ENCODE data around the gene CEP72. TPM values are rescaled to one million over a fixed set of nuclear protein-coding genes. Genes with fewer than 3 reads are reported as not detected.

CEP72 gene
- total RNA-seq, 1 experiment from 2014 or later: 14.6 TPM

DNA sequence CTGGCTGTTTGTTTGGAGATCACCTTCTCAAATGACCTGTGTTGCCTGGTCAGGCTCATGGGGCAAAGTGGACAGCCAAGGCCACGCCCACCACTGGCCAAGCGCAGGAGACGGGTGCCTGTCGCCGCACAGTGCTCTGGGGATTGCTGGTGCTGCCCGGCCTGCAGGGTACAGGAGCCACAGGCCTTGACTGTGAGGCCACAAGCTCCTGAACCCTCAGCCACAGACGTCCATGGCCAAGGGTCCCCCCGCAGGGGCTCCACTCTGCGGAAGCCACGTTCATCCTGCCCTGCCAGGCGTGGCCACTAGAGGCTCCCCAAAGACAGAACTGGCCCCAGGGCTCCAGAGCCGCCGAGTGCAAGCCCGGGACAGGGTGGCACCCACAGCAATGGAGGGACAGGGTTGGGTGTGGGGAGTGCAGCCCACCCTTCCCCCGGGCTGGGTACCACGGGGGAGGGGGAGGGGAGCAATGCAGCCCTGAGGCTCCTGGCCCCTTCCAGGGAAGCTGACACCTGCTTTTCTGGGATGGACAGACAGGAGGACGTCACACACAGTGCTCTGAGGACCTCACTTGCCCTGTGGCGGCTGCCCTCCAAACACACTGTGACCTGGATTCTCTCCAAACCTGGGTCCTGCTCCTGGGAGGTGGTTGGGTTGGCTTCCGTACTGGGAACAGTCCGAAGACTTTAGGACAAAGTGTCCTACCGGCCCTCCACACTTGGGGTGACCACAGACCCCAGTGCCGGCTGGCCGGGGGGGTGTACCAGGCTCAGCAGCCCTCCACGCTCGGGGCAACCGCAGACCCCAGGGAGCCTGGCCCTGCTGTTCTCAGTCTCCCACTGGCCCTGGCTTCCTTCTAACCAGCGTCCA is 59.6 kb downstream of the CEP72 start:
- Histone ChIP-seq H3K9me3 (ENCODE audit: low read length) (no peaks in the 10 kb centered on the region), H3K27ac (ENCODE audit: low read length) (no peak overlapping the region), H3K4me2 (ENCODE audit: low read depth, low read length, poor library complexity, severe bottlenecking) (peak overlapping the region; percentile 61), H3K4me3 (ENCODE audit: low read length) (peak overlapping the region; percentile 31; the same call in 1 of the 2 replicates), H3K9me2 (replicated peaks; ENCODE audit: insufficient read depth, low read length) (no peaks in the 10 kb centered on the region), H4K20me1 (ENCODE audit: insufficient read depth, low read depth, low read length) (peaks cover 40% of the 10 kb centered on the region), H3K36me3 (ENCODE audit: insufficient read depth, low read length) (no peaks in the 10 kb centered on the region), H3K27me3 (ENCODE audit: low read length) (no peaks in the 10 kb centered on the region), H3K4me1 (ENCODE audit: low read length) (peaks cover 26% of the 10 kb centered on the region), H3K79me2 (ENCODE audit: low read length) (no peaks in the 10 kb centered on the region), H3K9ac (ENCODE audit: low read length) (peak overlapping the region; percentile 53; the same call in 1 of the 2 replicates), H2AFZ (ENCODE audit: low read length) (no peak overlapping the region)
- peak; percentile 91 for DNase-seq

- H3K27ac ChIP-seq (ENCODE audit: low read length): no peak overlapping the region
- H3K9ac ChIP-seq (ENCODE audit: low read length): peak overlapping the region; percentile 53
- H3K4me2 ChIP-seq (ENCODE audit: low read depth, low read length, poor library complexity, severe bottlenecking): peak overlapping the region; percentile 61
Measured at GRCh38 chr5:672329-673160, 60.4 kb downstream of the CEP72 start.

GRCh38 chr5:673161-673830 is 61.2 kb downstream of the CEP72 start:
- Histone ChIP-seq H2AFZ (ENCODE audit: low read length) (no peak overlapping the region), H3K4me3 (ENCODE audit: low read length) (peak overlapping the region; percentile 31; the same call in 1 of the 2 replicates), H3K9me3 (ENCODE audit: low read length) (no peaks in the 10 kb centered on the region), H4K20me1 (ENCODE audit: insufficient read depth, low read depth, low read length) (peaks cover 40% of the 10 kb centered on the region), H3K79me2 (ENCODE audit: low read length) (no peaks in the 10 kb centered on the region), H3K27me3 (ENCODE audit: low read length) (no peaks in the 10 kb centered on the region), H3K9me2 (replicated peaks; ENCODE audit: insufficient read depth, low read length) (no peaks in the 10 kb centered on the region), H3K4me2 (ENCODE audit: low read depth, low read length, poor library complexity, severe bottlenecking) (peak overlapping the region; percentile 61), H3K9ac (ENCODE audit: low read length) (peak overlapping the region; percentile 53), H3K36me3 (ENCODE audit: insufficient read depth, low read length) (no peaks in the 10 kb centered on the region), H3K27ac (ENCODE audit: low read length) (no peak overlapping the region), H3K4me1 (ENCODE audit: low read length) (peaks cover 26% of the 10 kb centered on the region)
- no peak for DNase-seq

More at GRCh38 chr5:672329-673160, 60.4 kb downstream of the CEP72 start:
- no peaks in the 10 kb centered on the region for H3K9me3 ChIP-seq (ENCODE audit: low read length)
- H4K20me1 ChIP-seq (ENCODE audit: insufficient read depth, low read depth, low read length): peaks cover 40% of the 10 kb centered on the region
- no peaks in the 10 kb centered on the region for H3K27me3 ChIP-seq (ENCODE audit: low read length)
- H3K4me1 ChIP-seq (ENCODE audit: low read length): peaks cover 26% of the 10 kb centered on the region
- no peaks in the 10 kb centered on the region for H3K79me2 ChIP-seq (ENCODE audit: low read length)
- H3K4me3 ChIP-seq (ENCODE audit: low read length): peak overlapping the region; percentile 31
- no peaks in the 10 kb centered on the region for H3K9me2 ChIP-seq (replicated peaks; ENCODE audit: insufficient read depth, low read length)
- no peak overlapping the region for H2AFZ ChIP-seq (ENCODE audit: low read length)
- no peaks in the 10 kb centered on the region for H3K36me3 ChIP-seq (ENCODE audit: insufficient read depth, low read length)
- DNase-seq: peak; percentile 92

- Histone ChIP-seq H3K9ac (ENCODE audit: low read length) (no peak overlapping the region), H3K4me3 (ENCODE audit: low read length) (no peak overlapping the region), H3K27me3 (ENCODE audit: low read length) (no peaks in the 10 kb centered on the region), H3K4me2 (ENCODE audit: low read depth, low read length, poor library complexity, severe bottlenecking) (no peak overlapping the region), H4K20me1 (ENCODE audit: insufficient read depth, low read depth, low read length) (peaks cover 40% of the 10 kb centered on the region), H3K9me2 (replicated peaks; ENCODE audit: insufficient read depth, low read length) (no peaks in the 10 kb centered on the region), H3K4me1 (ENCODE audit: low read length) (peaks cover 26% of the 10 kb centered on the region), H3K9me3 (ENCODE audit: low read length) (no peaks in the 10 kb centered on the region), H3K36me3 (ENCODE audit: insufficient read depth, low read length) (no peaks in the 10 kb centered on the region), H3K79me2 (ENCODE audit: low read length) (no peaks in the 10 kb centered on the region), H3K27ac (ENCODE audit: low read length) (no peak overlapping the region), H2AFZ (ENCODE audit: low read length) (no peak overlapping the region)
- peak; percentile 68 for DNase-seq
Measured at GRCh38 chr5:673831-674629, 61.9 kb downstream of the CEP72 start.

GRCh38 chr5:674630-675011 is 62.5 kb downstream of the CEP72 start:
- Histone ChIP-seq H3K79me2 (ENCODE audit: low read length) (no peaks in the 10 kb centered on the region), H3K9ac (ENCODE audit: low read length) (no peak overlapping the region), H4K20me1 (ENCODE audit: insufficient read depth, low read depth, low read length) (peaks cover 40% of the 10 kb centered on the region), H3K4me3 (ENCODE audit: low read length) (no peak overlapping the region), H3K27me3 (ENCODE audit: low read length) (no peaks in the 10 kb centered on the region), H3K27ac (ENCODE audit: low read length) (no peak overlapping the region), H3K9me2 (replicated peaks; ENCODE audit: insufficient read depth, low read length) (no peaks in the 10 kb centered on the region), H3K4me2 (ENCODE audit: low read depth, low read length, poor library complexity, severe bottlenecking) (no peak overlapping the region), H3K36me3 (ENCODE audit: insufficient read depth, low read length) (no peaks in the 10 kb centered on the region), H3K4me1 (ENCODE audit: low read length) (peaks cover 26% of the 10 kb centered on the region), H3K9me3 (ENCODE audit: low read length) (no peaks in the 10 kb centered on the region), H2AFZ (ENCODE audit: low read length) (no peak overlapping the region)
- DNase-seq: peak; percentile 49

DNA sequence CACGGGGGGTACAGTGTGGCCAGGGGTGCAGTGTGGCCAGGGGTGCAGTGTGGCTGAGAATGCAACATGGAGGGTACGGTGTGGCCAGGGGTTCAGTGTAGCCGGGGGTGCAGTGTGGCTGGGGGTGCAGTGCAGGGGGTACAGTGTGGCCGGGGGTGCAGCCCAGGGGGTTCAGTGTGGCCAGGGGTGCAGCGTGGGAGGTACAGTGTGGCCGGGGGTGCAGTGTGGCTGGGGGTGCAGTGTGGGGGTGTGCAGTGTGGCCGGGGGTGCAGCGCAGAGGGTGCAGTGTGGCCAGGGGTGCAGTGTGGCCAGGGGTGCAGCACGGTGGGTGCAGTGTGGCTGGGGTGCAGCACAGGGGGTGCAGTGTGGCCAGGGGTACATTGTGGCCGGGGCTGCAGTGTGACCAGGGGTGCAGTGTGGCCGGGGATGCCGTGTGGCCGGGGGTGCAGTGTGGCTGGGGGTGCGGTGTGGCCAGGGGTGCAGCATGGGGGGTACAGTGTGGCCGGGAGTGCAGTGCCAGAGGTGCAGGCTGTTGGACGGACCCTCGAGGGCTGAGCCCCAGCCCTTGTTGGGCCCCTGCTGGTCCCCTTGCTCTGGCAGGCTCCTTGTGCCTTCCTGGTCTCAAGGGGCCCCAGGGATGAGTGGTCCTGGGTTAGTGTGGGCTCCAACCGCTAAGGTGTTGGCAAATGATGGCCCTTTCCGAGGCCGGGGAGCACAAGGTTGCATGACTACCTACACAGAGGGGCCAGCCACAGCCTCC is 63.2 kb downstream of the CEP72 start:
- DNase-seq: peak; percentile 49
- peaks cover 26% of the 10 kb centered on the region for H3K4me1 ChIP-seq (ENCODE audit: low read length)
- no peaks in the 10 kb centered on the region for H3K27me3 ChIP-seq (ENCODE audit: low read length)
- no peaks in the 10 kb centered on the region for H3K9me2 ChIP-seq (replicated peaks; ENCODE audit: insufficient read depth, low read length)
- H4K20me1 ChIP-seq (ENCODE audit: insufficient read depth, low read depth, low read length): peaks cover 38% of the 10 kb centered on the region
- H3K79me2 ChIP-seq (ENCODE audit: low read length): no peaks in the 10 kb centered on the region
- no peak overlapping the region for H3K9ac ChIP-seq (ENCODE audit: low read length)
- no peak overlapping the region for H3K4me2 ChIP-seq (ENCODE audit: low read depth, low read length, poor library complexity, severe bottlenecking)
- no peak overlapping the region for H3K27ac ChIP-seq (ENCODE audit: low read length)
- H2AFZ ChIP-seq (ENCODE audit: low read length): no peak overlapping the region
- no peaks in the 10 kb centered on the region for H3K36me3 ChIP-seq (ENCODE audit: insufficient read depth, low read length)
- H3K9me3 ChIP-seq (ENCODE audit: low read length): no peaks in the 10 kb centered on the region
- no peak overlapping the region for H3K4me3 ChIP-seq (ENCODE audit: low read length)
